ENCODE measurements around the gene TMEM266.

DNA sequence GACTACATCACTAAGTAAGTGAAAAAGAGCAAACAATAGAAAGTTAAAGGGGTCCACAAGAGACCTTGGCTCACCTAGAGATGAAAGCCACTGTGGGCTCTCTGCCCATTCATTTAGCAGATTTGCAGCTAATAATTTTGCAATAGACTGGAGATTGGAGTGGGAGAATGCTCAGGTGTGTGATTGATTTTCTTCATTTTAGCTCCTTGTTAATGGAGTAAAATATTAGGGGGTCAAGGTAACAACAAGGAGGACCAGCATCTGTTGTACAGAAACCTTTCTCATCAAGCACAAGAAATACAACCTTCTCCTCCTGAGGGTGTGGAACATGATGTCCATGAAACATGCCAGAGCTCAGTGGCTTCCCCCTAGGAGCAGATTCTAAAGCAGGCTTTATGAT lies 63.2 kb downstream of the TMEM266 start:
- TF ChIP-seq, protein P1, sequence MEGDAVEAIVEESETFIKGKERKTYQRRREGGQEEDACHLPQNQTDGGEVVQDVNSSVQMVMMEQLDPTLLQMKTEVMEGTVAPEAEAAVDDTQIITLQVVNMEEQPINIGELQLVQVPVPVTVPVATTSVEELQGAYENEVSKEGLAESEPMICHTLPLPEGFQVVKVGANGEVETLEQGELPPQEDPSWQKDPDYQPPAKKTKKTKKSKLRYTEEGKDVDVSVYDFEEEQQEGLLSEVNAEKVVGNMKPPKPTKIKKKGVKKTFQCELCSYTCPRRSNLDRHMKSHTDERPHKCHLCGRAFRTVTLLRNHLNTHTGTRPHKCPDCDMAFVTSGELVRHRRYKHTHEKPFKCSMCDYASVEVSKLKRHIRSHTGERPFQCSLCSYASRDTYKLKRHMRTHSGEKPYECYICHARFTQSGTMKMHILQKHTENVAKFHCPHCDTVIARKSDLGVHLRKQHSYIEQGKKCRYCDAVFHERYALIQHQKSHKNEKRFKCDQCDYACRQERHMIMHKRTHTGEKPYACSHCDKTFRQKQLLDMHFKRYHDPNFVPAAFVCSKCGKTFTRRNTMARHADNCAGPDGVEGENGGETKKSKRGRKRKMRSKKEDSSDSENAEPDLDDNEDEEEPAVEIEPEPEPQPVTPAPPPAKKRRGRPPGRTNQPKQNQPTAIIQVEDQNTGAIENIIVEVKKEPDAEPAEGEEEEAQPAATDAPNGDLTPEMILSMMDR (IDR thresholded peaks at IDR 0.05): no peak
- no peak for TF ChIP-seq EP300 (IDR thresholded peaks at IDR 0.05)
- TF ChIP-seq POLR2A (IDR thresholded peaks at IDR 0.05): no peak
- TF ChIP-seq POLR2AphosphoS5 (IDR thresholded peaks at IDR 0.05): no peak

Measured in sigmoid colon (tissue), 4 donors.